GM18868 (cell line): Measurements from ENCODE around the gene CLEC10A.
"Not testable (repeated sequence)": the region's sequence is repeated elsewhere in the genome, so short reads cannot be mapped to it uniquely, and the experiment has no call there.

Source experiments
- ATAC-seq: cut with Tn5 transposase; IDR thresholded peaks from one replicate; pipeline ENCODE4 v1.9.1; 2021; ENCODE audit warnings: mild to moderate bottlenecking, moderate library complexity; ENCODE audit not compliant: unreplicated experiment

CLEC10A gene

DNA sequence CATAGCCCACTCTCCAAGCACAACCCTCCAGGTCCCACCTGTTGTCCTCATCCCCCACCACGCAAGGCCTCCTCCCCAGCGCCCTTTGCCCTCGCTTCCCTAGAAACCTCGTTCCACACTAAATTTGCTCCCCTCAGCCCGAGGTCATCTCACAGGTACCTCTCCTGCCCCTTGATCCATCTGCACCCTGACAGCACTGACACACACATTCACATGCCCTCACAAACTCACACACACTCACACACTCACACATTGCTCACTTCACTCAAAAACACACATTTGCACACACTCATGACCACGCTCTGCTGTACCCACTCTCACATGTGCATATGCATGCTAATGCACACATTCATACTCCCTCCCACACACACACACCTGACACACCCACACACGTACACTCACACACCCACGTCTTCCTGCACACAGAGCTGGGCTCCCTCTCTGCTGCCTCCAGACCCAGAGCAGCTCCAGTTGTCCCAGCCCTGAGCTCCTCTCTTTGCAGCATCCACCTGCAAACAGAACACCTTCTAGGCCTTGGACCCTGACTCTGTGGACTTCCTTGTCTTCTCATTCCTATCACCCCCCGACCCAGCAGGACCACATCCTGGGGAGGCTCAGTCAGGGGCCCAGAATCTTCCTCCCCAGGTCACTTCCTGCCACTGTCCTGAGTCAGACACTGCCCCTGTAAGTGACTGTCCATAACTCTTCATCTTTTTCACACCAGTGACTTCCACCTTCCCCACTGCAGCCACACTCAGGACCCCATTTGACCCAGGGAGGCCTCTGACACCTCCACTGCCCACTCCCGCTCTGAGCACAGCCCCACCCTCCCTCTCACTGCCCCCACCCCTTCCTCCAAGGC, 29.6 kb upstream of the CLEC10A start:
- ATAC-seq: no peak

DNA sequence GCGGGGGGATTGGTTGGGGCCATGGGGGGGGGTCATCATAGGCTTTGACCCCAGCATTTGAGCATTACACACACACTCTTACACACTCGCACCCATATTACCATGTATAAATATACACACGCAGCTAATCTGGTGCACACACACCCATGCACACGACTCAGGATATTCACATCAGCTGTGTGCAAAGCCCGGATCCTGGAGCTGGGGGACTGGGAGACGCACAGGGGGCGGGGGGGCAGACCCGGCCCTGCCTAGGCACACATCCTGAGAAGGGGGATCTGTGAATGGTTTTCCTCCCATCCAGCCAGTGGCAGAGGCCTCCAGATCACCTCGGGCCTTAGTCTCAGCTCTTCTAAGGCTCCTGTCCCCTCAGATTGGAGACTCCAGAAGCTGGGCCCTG, 28.9 kb upstream of the CLEC10A start:
- ATAC-seq: no peak

DNA sequence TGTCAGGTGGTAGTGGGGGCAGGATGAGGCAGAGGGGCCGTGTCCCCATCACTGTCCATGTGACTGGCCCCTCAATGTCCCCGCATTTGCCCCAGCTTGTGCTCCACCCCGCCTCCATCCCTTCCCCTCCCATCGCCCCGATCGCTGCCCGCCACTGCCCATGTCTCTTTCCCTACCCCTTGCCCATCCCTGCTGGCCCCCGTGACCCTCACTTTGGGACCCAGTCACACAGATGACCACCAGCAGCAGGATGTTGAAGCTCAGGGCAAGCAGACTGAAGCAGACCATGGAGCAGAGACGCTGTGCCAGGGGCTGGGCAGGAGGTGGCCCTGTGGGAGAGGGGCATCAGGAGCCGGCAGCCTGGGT, 28.5 kb upstream of the CLEC10A start:
- ATAC-seq: no peak

DNA sequence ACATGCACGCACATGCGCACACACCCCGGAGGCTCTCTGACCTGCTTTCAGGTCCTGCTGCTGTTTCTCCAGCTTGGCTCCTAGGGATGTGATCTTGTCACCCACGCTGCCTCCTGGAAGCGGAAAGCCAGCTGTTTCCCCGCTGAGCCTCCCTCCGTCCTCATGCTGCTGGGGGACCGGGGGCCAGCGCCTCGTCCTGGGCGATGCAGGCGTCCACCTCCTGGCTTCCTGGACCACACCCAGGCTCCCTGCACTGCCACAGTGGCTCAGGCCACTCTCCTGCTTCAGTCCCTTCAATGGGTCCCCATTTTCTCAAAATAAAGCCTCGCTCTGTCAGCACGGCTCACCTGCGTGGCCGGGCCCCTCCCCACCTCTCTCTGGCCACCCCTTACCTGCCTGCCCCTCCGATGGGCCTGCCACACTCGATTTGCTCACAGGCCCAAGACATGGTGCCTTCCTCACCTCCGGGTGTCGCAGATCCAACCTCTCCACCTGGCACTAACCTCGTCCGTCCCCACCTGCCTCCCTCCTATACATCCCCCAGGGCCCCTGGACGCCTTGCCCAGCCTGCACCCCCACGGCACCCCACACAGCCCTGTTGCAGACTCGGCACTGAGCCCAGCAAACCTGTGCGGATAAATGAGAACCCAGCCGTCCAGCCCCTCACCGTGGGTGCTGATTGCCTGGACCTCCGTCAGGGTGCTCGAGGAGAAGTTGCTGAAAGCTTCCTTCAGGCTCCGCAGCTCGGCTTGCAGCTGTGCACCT, 27.9 kb upstream of the CLEC10A start:
- ATAC-seq: no peak

DNA sequence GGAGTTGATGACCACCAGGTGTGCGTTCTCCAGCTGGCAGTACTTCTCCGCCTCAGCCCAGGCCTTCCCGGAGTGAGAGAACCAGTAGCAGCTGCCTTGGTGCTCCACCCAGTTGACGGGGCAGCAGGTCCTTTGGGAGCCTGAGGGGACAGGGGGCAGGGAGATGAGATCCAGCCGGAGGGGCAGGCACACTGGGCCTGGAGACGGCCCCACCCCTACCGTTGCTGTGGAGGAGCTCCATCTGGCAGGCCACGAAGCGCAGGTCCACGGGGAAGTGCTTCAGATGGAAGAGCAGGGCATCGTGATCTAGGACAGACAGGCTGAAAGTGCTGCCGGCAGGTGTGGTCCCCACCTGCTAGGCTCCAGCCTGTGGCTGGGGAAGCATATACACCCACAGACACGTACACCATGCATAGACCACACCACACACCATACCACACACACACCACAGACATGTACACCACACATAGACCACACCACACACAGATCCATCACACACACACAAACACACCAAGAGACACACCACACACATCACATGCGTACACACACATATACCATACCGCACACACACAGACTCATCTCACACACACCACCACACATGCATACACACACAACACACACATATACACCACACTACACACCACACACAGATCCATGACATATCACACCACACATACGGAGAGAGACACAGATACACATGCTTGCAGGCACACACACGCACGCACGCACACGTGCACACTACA, 27.1 kb upstream of the CLEC10A start:
- ATAC-seq: no peak

DNA sequence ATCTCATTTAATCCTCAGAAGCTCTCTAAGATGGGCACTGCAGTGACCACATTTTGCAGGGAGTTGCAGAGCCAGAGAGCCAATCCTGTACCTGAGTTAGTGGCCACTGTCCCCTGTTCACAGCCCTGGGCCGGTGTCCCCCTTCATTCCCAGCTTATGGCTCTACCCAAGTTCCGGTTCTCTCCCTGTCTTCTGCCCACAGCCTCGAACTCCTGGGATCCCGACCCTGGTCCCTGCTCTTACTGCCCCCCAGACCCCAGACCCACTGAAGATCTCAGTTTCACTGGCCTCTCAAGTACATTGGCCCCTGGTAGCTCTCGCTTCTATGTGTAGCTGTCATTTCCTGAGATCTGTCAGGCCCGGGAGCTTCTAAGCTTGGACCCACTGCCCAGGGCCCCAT, 22.4 kb upstream of the CLEC10A start:
- no peak for ATAC-seq

DNA sequence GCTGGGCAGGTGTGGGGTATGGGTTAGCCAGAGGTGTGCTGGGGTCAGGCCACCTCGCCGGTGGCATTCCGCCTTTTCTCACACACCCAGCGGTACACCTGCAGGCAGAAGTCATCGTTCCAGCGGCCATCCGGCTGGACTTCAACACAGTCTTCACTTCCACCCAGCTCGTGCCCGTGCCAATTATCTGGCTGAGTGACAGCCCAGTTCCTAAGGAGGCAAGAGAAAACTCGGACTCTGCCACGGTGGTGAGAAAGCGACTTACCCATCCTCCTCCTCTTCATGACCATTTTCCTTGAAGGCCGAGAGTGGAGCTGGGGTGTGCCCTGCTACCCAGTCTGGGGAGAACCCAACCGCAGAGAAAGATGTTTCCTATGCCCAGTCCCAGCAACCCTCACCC, 21.5 kb upstream of the CLEC10A start:
- no peak for ATAC-seq

DNA sequence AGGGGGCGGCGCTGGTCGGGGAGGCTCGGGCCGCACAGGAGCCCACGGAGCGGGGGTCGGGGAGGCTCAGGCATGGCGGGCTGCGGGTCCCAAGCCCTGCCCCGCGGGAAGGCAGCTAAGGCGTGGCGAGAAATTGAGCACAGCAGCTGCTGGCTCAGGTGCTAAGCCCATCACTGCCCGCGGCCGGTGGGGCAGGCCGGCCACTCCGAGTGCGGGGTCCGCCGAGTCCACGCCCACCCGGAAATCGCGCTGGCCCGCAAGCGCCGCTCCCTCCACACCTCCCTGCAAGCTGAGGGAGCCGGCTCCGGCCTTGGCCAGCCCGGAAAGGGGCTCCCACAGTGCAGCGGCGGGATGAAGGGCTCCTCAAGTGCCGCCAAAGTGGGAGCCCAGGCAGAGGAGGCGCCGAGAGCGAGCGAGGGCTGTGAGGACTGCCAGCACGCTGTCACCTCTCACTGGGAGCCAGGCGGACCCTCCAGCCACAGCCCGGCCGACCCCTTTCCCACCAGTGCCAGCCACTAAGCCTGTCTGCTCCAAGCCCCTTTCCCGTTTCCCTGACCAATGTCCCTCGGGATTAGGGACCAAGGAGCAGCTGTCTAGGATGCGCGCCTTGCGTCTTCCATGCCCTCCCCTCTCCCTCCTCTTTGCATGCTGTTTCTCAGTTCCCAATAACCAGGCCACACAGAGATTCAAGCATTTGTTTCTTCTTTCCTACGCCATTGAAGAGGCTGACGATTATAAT, 20.8 kb upstream of the CLEC10A start:
- not testable (repeated sequence) for ATAC-seq

DNA sequence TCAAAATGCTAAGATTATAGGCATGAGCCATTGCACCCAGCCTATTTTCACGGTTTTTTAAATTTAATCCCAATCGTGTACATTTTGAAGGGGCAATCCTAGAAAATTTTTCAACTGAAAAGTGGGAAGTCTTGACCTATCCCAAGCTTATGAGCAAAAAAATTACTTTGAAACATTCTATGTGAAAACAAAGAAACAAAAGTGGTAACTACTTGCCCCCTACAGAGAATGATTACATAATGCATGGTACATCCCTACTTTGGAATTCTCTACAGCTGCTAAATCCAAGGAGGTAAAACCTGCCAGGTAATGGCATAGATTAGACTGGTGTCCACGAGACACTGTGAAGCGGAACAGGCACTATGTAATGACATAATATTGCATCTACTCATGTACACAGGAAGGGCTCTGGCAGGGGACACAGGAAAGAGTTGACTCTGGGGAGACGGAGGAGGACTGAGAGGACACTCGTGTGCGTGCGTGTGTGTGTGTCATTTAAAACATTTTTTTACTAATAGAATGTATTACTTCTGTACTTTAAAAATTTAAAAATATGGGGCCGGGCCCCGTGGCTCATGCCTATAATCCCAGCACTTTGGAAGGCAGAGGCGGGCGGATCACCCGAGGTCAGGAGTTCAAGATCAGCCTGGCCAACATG, 18.9 kb upstream of the CLEC10A start:
- ATAC-seq: no peak

DNA sequence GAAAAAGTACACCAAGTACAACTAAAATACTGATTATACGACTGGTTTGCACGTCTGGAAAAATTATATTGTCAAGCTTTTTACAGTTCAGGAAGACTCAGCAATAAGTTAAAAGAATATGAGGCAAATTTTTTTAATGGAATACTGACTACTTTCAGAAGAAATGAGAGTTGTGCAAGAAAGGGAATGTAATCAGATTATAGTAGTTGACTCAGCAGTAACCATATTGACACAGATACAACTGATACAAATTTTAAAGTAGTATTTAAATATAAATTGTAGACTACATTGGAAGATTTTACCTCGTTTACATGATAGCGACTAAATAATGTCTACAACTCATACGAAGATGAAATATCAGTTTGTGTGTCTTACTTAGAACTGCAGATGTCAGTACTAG, 17.9 kb upstream of the CLEC10A start:
- no peak for ATAC-seq

DNA sequence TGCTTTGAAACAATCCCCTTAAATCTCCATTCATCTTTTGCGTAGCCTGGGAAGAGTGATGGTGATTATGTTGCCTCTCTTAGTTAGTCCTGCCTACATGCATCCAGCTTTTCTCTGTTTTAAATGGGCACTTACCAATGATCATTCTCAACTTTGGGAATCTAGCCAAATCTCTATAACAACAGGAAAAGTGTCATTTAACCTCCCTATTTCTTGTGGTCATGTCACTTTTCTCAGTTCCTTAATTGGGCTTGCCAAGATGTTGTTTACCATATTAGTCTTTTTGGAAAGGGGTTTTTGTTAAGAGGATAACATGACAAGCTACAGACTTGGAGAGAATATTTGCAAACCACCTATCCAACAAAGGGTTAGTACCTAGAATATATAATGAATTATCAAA, 15.6 kb upstream of the CLEC10A start:
- ATAC-seq: no peak

DNA sequence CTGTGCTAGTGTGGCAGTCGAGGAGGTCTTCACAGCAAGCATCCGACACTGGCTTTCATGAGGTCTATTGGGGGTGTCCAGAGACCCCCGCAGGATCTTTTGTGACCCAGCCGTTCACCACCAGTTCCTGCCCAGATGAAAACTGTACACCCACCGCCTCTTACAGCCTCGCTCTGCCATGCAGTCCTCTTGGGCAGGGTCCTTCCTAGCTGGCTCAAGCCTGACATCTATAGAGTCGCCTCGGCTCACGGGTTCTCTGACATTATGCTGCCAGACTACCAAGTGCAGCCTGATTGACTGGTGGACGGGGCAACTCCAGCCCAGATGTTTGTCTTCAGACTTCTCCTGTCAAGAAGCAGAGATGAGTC, 14.6 kb upstream of the CLEC10A start:
- ATAC-seq: no peak

DNA sequence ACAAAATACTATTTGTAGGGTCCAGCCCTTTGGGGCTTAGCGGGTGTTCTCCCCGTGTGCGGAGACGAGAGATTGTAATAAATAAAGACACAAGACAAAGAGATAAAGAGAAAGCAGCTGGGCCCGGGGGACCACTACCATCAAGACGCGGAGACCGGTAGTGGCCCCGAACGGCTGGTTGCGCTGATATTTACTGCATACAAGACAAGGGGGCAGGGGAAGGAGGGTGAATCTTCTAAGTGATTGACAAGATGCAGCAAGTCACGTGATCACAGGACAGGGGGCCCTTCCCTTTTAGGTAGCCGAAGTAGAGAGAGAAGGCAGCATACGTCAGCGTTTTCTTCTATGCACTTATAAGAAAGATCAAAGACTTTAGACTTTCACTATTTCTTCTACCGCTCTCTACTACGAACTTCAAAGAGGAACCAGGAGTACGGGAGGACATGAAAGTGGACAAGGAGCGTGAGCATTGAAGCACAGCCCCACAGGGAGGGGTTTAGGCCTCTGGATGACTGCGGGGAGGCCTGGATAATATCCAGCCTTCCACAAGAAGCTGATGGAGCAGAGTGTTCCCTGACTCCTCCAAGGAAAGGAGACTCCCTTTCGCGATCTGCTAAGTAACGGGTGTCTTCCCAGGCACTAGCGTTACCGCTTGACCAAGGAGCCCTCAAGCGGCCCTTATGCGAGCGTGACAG, 11.4 kb upstream of the CLEC10A start:
- ATAC-seq: not testable (repeated sequence)

DNA sequence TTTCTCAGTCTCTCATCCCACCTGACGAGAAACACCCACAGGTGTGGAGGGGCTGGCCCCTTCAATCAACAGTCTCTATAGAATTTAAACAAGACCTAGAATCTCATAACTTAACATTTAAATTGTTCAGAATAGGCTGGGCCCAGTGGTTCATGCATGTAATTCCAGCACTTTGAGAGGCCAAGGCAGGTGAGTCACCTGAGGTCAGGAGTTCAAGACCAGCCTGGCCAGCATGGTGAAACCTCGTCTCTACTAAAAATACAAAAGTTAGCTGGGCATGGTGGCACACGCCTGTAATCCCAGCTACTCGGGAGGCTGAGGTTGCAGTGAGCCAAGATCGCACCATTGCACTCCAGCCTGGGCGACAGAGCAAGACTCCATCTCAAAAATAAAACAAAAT, 9.5 kb upstream of the CLEC10A start:
- ATAC-seq: not testable (repeated sequence)

DNA sequence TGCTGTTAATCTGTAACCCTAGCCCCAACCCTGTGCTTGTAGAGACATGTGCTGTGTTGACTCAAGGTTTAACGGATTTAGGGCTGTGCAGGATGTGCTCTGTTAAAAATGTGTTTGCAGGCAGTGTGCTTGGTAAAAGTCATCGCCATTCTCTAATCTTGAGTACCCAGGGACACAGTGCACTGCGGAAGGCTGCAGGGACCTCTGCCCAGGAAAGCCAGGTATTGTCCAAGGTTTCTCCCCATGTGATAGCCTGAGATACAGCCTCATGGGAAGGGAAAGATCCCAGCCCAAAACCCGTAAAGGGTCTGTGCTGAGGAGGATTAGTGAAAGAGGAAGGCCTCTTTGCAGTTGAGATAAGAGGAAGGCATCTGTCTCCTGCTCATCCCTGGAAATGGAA, 8.4 kb upstream of the CLEC10A start:
- ATAC-seq: not testable (repeated sequence)

DNA sequence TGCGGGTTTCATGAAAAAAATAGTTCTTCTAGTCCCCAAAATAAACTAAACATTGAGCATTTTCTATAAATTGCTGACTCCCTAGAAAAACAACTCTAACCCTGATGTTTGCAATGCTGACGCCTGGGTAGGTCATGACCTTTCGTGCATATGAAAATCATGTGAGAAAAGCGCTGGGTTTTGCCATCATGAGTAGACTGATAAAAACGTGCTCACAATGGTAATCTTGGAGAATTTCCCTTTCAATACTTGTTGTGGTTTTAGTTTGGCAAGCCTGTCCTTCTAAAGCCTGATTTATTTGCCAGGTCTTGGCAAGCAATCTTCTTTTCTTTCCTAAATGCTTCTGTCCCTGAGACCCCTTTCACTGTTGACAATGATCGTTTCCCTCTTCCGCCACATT, 4.0 kb upstream of the CLEC10A start:
- ATAC-seq: no peak

DNA sequence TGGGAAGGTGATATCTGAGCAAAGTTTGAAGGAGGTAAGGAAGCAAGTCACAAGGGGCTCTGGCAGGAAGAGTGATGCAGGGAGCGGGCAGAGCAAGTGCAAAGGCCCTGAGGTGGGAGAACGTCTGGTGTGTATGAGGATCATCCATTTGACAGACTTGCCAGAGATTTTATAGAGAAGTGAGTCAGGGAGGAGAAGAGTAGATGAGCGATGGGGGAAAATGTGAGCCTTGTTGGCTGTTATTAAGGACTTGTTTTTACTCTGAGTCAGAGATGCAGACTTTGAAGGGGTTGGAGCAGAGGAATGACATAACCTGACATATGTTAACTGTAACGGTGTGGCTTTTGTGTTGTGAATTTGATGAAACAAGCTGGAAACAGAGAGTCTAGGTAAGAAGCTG, 3.5 kb upstream of the CLEC10A start:
- no peak for ATAC-seq

DNA sequence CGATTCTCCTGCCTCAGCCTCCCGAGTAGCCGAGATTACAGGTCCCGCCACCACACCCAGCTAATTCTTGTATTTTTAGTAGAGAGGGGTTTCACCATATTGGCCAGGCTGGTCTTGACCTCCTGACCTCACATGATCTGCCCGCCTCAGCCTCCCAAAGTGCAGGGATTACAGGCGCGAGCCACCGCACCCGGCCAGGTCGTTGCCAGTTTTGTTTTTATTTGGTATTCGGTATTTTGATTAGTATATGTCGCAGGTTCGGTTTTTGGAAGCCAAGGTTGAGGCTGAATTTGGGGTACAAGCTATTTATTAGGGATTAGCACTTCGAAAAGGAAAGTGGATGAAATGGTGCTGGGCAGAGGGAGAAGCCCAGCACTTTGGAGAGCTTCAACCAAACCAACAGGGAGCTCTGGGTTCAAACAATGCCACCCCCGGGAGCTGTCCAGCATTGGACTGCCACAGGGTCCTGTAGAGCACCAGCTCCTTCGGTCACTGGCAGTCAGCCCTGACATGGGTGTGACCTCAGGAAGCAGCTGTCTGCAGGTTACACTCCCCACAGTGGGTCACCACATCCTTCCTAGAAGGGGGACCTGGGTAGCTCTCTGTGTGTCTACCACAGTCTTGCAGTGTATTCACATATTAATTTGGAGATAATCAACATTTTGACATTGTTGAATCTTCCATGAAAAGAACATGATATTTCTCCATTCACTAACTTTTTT, 1.5 kb upstream of the CLEC10A start:
- ATAC-seq: no peak

DNA sequence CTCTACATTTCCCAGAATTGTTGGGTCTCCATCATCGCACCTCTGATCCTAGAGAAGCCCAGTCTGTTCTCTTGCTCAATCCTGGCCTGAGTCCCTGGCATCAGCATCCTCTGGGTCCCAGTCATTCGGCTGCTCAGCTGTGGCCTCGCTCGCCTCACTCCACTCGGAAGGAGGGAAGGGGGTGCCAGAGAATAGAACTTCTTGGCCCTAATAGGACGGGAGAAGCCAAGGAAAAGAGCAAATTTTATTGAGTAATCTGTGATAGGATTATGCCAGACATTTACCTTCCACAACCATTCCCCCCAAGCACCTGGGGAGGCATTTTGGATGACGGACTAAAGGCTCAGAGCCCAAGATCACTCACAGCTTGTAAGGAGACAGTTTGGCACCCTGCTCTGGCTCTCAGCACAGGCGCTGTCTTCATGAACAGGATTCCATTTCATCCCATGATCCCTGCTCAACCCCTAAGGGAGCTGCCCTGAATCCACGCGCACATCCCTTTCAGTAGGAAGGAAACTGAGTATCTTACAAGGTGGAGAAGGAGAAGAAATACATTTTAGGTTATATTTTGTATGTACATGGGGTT, 498 bp upstream of the CLEC10A start:
- ATAC-seq: no peak
